HL-60/S4 treated with retinoic acid at 250 ng/mL for 4 days and 3 days (cell line): ENCODE data around the gene FMN2.
"Not testable (repeated sequence)": the region's sequence is repeated elsewhere in the genome, so short reads cannot be mapped to it uniquely, and the experiment has no call there.

Experiments
- in situ Hi-C: fragments of 300-500 bp; cut with MboI; formaldehyde crosslinking; loops from 2 replicates; pipeline ENCODE4 v1.7.0; 2022; ENCODE audit warnings: low sequenced_read_pairs

The FMN2 gene

GRCh38 chr1:240295811-240296210 lies 204.1 kb downstream of the FMN2 start:
- in situ Hi-C loops, result no loop called here

- in situ Hi-C loops, result no loop called here
Measured at GRCh38 chr1:240304466-240304865, 212.8 kb downstream of the FMN2 start.

GRCh38 chr1:240306673-240307072 lies 215.0 kb downstream of the FMN2 start:
- in situ Hi-C loops, result no loop called here

GRCh38 chr1:240308096-240308495 lies 216.4 kb downstream of the FMN2 start:
- in situ Hi-C loops, result no loop called here

- in situ Hi-C loops, result no loop called here
Measured at GRCh38 chr1:240309769-240310168, 218.1 kb downstream of the FMN2 start.

- in situ Hi-C loops, result no loop called here
Measured at GRCh38 chr1:240310226-240310925, 218.7 kb downstream of the FMN2 start.

GRCh38 chr1:240312872-240313271 lies 221.2 kb downstream of the FMN2 start:
- in situ Hi-C loops, result no loop called here

- in situ Hi-C loops, result no loop called here
Measured at GRCh38 chr1:240314845-240315801, 223.4 kb downstream of the FMN2 start.

- in situ Hi-C loops, result no loop called here
Measured at GRCh38 chr1:240319998-240320397, 228.3 kb downstream of the FMN2 start.

GRCh38 chr1:240320659-240321058 lies 229.0 kb downstream of the FMN2 start:
- in situ Hi-C loops, result no loop called here

- in situ Hi-C loops, result no loop called here
Measured at GRCh38 chr1:240322943-240323342, 231.3 kb downstream of the FMN2 start.

GRCh38 chr1:240328382-240328781 lies 236.7 kb downstream of the FMN2 start:
- in situ Hi-C loops, result not testable (repeated sequence)

- in situ Hi-C loops, result no loop called here
Measured at GRCh38 chr1:240329443-240329842, 237.8 kb downstream of the FMN2 start.

GRCh38 chr1:240332672-240333071 lies 241.0 kb downstream of the FMN2 start:
- in situ Hi-C loops, result no loop called here

GRCh38 chr1:240337781-240338180 lies 246.1 kb downstream of the FMN2 start:
- in situ Hi-C loops, result no loop called here

- in situ Hi-C loops, result no loop called here
Measured at GRCh38 chr1:240338837-240339236, 247.2 kb downstream of the FMN2 start.

- in situ Hi-C loops, result no loop called here
Measured at GRCh38 chr1:240341365-240342250, 249.9 kb downstream of the FMN2 start.

- in situ Hi-C loops, result no loop called here
Measured at GRCh38 chr1:240342251-240342625, 250.6 kb downstream of the FMN2 start.

- in situ Hi-C loops, result no loop called here
Measured at GRCh38 chr1:240343045-240343444, 251.4 kb downstream of the FMN2 start.

- in situ Hi-C loops, result no loop called here
Measured at GRCh38 chr1:240343966-240344365, 252.3 kb downstream of the FMN2 start.

GRCh38 chr1:240344918-240345317 lies 253.2 kb downstream of the FMN2 start:
- in situ Hi-C loops, result no loop called here
